K562 (cell line): ENCODE results near the gene RNPEP. TPM values are rescaled to one million over a fixed set of nuclear protein-coding genes. Genes with fewer than 3 reads are reported as not detected.

Experiments used
- ATF1 ChIP-seq, 2 experiments: fragments of 450-650 bp in 1 of 2; IDR thresholded peaks; 2 replicates each; pipeline ENCODE4 v1.6.1; 2016; ENCODE audit warnings: missing compliant biosample characterization in 1 of 2, missing genetic modification characterization in 1 of 2
- ATF7 ChIP-seq: fragments of 450-650 bp; IDR thresholded peaks from 2 replicates; pipeline ENCODE4 v1.7.1; 2014; ENCODE audit warnings: mild to moderate bottlenecking, moderate library complexity
- BHLHE40 ChIP-seq: IDR thresholded peaks from 2 replicates; pipeline ENCODE4 v1.6.1; 2011; ENCODE audit warnings: low read length, improper control_type of control experiment
- CC2D1A ChIP-seq: fragments of 450-650 bp; IDR thresholded peaks from 2 replicates; pipeline ENCODE4 v1.6.1; 2017; ENCODE audit warnings: mild to moderate bottlenecking
- CTCF ChIP-seq, 3 experiments: IDR thresholded peaks in 2 of 3; conservative IDR thresholded peaks in 1 of 3; 2 replicates each; pipeline ENCODE4 v1.5.1; 2011 to 2012; ENCODE audit warnings: low read length in 3 of 3, mild to moderate bottlenecking in 3 of 3, control low read depth in 2 of 3, improper control_type of control experiment in 1 of 3, inconsistent platforms in 1 of 3, low read depth in 1 of 3, mixed read lengths in 1 of 3, moderate library complexity in 1 of 3; ENCODE audit not compliant: insufficient read depth in 2 of 3
- GABPA ChIP-seq: fragments of 200-800 bp; sonication (Bioruptor generic); conservative IDR thresholded peaks from 2 replicates; pipeline ENCODE4 v1.6.1; 2016; ENCODE audit warnings: low read depth, missing genetic modification characterization, missing compliant biosample characterization
- MAFG ChIP-seq: fragments of 450-650 bp; conservative IDR thresholded peaks from 2 replicates; pipeline ENCODE4 v1.6.1; 2016; ENCODE audit warnings: missing genetic modification characterization, missing compliant biosample characterization
- MTF1 ChIP-seq: fragments of 250-450 bp; sonication (Bioruptor Pico); IDR thresholded peaks from 2 replicates; pipeline ENCODE4 v1.9.0; 2021; ENCODE audit warnings: moderate library complexity, mild to moderate bottlenecking, inconsistent platforms, borderline replicate concordance
- RBM25 ChIP-seq: fragments of 200-400 bp; formaldehyde crosslinking; IDR thresholded peaks from 2 replicates; pipeline ENCODE4 v1.6.1; 2018; ENCODE audit warnings: low read length, low read depth, moderate library complexity; ENCODE audit not compliant: severe bottlenecking
- SMAD3 ChIP-seq: fragments of 450-650 bp; formaldehyde crosslinking; conservative IDR thresholded peaks from 2 replicates; pipeline ENCODE4 v1.4.0; 2020; ENCODE audit warnings: mild to moderate bottlenecking
- SP1 ChIP-seq: sonication (generic); formaldehyde crosslinking; IDR thresholded peaks from 2 replicates; pipeline ENCODE4 v1.8.1; 2022; ENCODE audit warnings: mild to moderate bottlenecking, missing genetic modification reagents
- SRSF1 ChIP-seq: fragments of 200-400 bp; formaldehyde crosslinking; IDR thresholded peaks from 2 replicates; pipeline ENCODE4 v1.6.1; 2017; ENCODE audit warnings: mild to moderate bottlenecking, low read depth, low read length, moderate library complexity
- TOE1 ChIP-seq, 2 experiments: fragments of 450-650 bp in 1 of 2; sonication (generic) in 1 of 2; formaldehyde crosslinking in 1 of 2; IDR thresholded peaks; 2 replicates each; pipeline versions ENCODE4 v1.7.1 to v1.8.0; 2016 to 2022; ENCODE audit warnings: borderline replicate concordance in 2 of 2, mild to moderate bottlenecking in 2 of 2, antibody characterized with exemption in 1 of 2, inconsistent platforms in 1 of 2, low read depth in 1 of 2, missing genetic modification reagents in 1 of 2, moderate library complexity in 1 of 2
- ZBTB17 ChIP-seq: fragments of 450-650 bp; formaldehyde crosslinking; IDR thresholded peaks from 2 replicates; pipeline ENCODE4 v1.4.0; 2020; ENCODE audit warnings: mild to moderate bottlenecking
- ZNF165 ChIP-seq: fragments of 250-450 bp; sonication (Bioruptor Pico); IDR thresholded peaks from 2 replicates; pipeline ENCODE4 v1.4.0; 2020; ENCODE audit warnings: borderline replicate concordance
- ZNF174 ChIP-seq: fragments of 250-450 bp; sonication (Bioruptor Pico); IDR thresholded peaks from 2 replicates; pipeline ENCODE4 v1.4.0; 2020; ENCODE audit warnings: mild to moderate bottlenecking
- ZNF197 ChIP-seq: fragments of 200-800 bp; sonication (Bioruptor generic); IDR thresholded peaks from 2 replicates; pipeline ENCODE4 v1.6.1; 2016; ENCODE audit warnings: low read depth, missing genetic modification characterization, missing compliant biosample characterization
- polyA plus RNA-seq, 8 experiments: library from polyadenylated mRNA; depleted of rRNA in 4 of 8; stranded (reverse) in 5 of 8; unstranded in 3 of 8; fragments of >200 nt; fragmentation: Nextera tagmentation in 2 of 8; fragmentation: Illumina TruSeq in 1 of 8; extraction: Ambion mirVana in 2 of 8; extraction: Trizol in 1 of 8; gene quantifications; 2 replicates each; pipeline versions ENCODE4 v1.2.1 to v1.2.3, GENCODE V29; 2011 to 2014; ENCODE audit warnings: inconsistent platforms in 1 of 8, missing spikeins in 1 of 8
- total RNA-seq, 7 experiments: library from RNA; depleted of rRNA in 6 of 7; stranded (reverse); fragments of >200 nt in 6 of 7; fragmentation: Illumina TruSeq in 2 of 7; extraction: Trizol in 2 of 7; gene quantifications; 2 replicates each; pipeline versions ENCODE4 v1.2.1 to v1.2.3, GENCODE V29; 2011 to 2021; ENCODE audit warnings: low replicate concordance in 1 of 7
- TF ChIP-seq, protein P1 (sequence below): IDR thresholded peaks from 2 replicates; pipeline ENCODE4 v1.6.1; 2016; ENCODE audit warnings: missing genetic modification characterization, missing compliant biosample characterization
- TF ChIP-seq, protein P2 (sequence below): fragments of 450-650 bp; conservative IDR thresholded peaks from 2 replicates; pipeline ENCODE4 v1.6.1; 2016; ENCODE audit warnings: missing genetic modification characterization, low read depth, mild to moderate bottlenecking, control low read depth, missing compliant biosample characterization

Gene RNPEP
- total and polyA plus RNA-seq, 9 of the 15 experiments (the other 6 are each of a cell fraction or from before 2014, with no cell fraction given): 27.5 to 131 (median 63.4) TPM

GRCh38 chr1:202009326-202010179 is 27.1 kb downstream of the RNPEP start (continued):
- TF ChIP-seq, protein P1, sequence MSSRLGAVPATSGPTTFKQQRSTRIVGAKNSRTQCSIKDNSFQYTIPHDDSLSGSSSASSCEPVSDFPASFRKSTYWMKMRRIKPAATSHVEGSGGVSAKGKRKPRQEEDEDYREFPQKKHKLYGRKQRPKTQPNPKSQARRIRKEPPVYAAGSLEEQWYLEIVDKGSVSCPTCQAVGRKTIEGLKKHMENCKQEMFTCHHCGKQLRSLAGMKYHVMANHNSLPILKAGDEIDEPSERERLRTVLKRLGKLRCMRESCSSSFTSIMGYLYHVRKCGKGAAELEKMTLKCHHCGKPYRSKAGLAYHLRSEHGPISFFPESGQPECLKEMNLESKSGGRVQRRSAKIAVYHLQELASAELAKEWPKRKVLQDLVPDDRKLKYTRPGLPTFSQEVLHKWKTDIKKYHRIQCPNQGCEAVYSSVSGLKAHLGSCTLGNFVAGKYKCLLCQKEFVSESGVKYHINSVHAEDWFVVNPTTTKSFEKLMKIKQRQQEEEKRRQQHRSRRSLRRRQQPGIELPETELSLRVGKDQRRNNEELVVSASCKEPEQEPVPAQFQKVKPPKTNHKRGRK (tag): no peak
- no peak for TF ChIP-seq ATF1 (CRISPR knock-in tag; IDR thresholded peaks at IDR 0.05)
- peak; percentile 82 for TF ChIP-seq ATF1 (tag; IDR thresholded peaks at IDR 0.05)
- no peak for TF ChIP-seq SRSF1
- no peak for TF ChIP-seq RBM25
- TF ChIP-seq CTCF (IDR thresholded peaks at IDR 0.05 in 2 of 3, conservative IDR thresholded peaks at IDR 0.05 in 1 of 3; ENCODE audit: insufficient read depth in 2 of 3, low read depth in 1 of 3, low read length in 3 of 3): peak; percentile 92 to 98 (median 96)
- no peak for TF ChIP-seq GABPA (tag)
- TF ChIP-seq ZBTB17 (CRISPR knock-in tag): peak; percentile 19; the same call in 1 of the 2 replicates
- peak; percentile 84 for TF ChIP-seq ATF7
- TF ChIP-seq TOE1 (IDR thresholded peaks at IDR 0.05; ENCODE audit: borderline replicate concordance): no peak
- no peak for TF ChIP-seq TOE1 (CRISPR knock-in tag; IDR thresholded peaks at IDR 0.05; ENCODE audit: borderline replicate concordance, low read depth)
- no peak for TF ChIP-seq MTF1
- TF ChIP-seq SMAD3 (CRISPR knock-in tag): 0 out of 2 replicates have a peak, but pooled peaks have one; percentile 50
- peak; percentile 54; the same call in 1 of the 2 replicates for TF ChIP-seq BHLHE40
- TF ChIP-seq ZNF174 (CRISPR knock-in tag): no peak
- no peak for TF ChIP-seq MAFG (tag)
- peak; percentile 59; the same call in 1 of the 2 replicates for TF ChIP-seq CC2D1A
- TF ChIP-seq, protein P2, sequence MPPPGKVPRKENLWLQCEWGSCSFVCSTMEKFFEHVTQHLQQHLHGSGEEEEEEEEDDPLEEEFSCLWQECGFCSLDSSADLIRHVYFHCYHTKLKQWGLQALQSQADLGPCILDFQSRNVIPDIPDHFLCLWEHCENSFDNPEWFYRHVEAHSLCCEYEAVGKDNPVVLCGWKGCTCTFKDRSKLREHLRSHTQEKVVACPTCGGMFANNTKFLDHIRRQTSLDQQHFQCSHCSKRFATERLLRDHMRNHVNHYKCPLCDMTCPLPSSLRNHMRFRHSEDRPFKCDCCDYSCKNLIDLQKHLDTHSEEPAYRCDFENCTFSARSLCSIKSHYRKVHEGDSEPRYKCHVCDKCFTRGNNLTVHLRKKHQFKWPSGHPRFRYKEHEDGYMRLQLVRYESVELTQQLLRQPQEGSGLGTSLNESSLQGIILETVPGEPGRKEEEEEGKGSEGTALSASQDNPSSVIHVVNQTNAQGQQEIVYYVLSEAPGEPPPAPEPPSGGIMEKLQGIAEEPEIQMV (tag): no peak
- TF ChIP-seq SP1 (CRISPR knock-in tag): peak; percentile 68; the same call in 1 of the 2 replicates
- TF ChIP-seq ZNF165 (CRISPR knock-in tag): 0 out of 2 replicates have a peak, but pooled peaks have one; percentile 47
- no peak for TF ChIP-seq ZNF197 (CRISPR knock-in tag)
